MG63 (cell line): ENCODE data around the gene GCA. TPM values are rescaled to one million over a fixed set of nuclear protein-coding genes. Genes with fewer than 3 reads are reported as not detected.

Experiments
- DNase-seq: peaks from one replicate; pipeline ENCODE4 v3.0.0-alpha.2; 2020
- H3K27me3 ChIP-seq: fragments of 250-450 bp; sonication (Bioruptor Pico); 2 replicates; pipeline ENCODE4 v1.5.1; 2020; ENCODE audit warnings: mild to moderate bottlenecking, moderate library complexity
- H3K36me3 ChIP-seq: fragments of 250-450 bp; sonication (Bioruptor Pico); 2 replicates; pipeline ENCODE4 v1.5.1; 2020; ENCODE audit warnings: mild to moderate bottlenecking, moderate library complexity
- H3K4me3 ChIP-seq: fragments of 250-450 bp; sonication (Bioruptor Pico); 2 replicates; pipeline ENCODE4 v1.5.1; 2020; ENCODE audit warnings: mild to moderate bottlenecking, moderate library complexity
- H3K9me3 ChIP-seq: fragments of 250-450 bp; sonication (Bioruptor Pico); 2 replicates; pipeline ENCODE4 v1.5.1; 2020; ENCODE audit warnings: mild to moderate bottlenecking, moderate library complexity
- total RNA-seq: library from RNA; depleted of rRNA; stranded (reverse); fragments of >200 nt; shearing (Covaris generic); gene quantifications from 2 replicates; pipeline ENCODE4 v1.2.3, GENCODE V29; 2014; ENCODE audit warnings: low replicate concordance

The GCA gene
- total RNA-seq, 1 experiment from 2014 or later: 3.3 TPM

- no peaks in the 10 kb centered on the region for H3K36me3 ChIP-seq
- H3K4me3 ChIP-seq: no peak overlapping the region
- DNase-seq: no peak
- H3K9me3 ChIP-seq: no peaks in the 10 kb centered on the region
- no peaks in the 10 kb centered on the region for H3K27me3 ChIP-seq
Observed at GRCh38 chr2:162320864-162321517, 22.9 kb upstream of the GCA start.

- no peaks in the 10 kb centered on the region for H3K27me3 ChIP-seq
- H3K36me3 ChIP-seq: no peaks in the 10 kb centered on the region
- no peak for DNase-seq
- no peak overlapping the region for H3K4me3 ChIP-seq
- no peaks in the 10 kb centered on the region for H3K9me3 ChIP-seq
Observed at GRCh38 chr2:162324953-162325352, 19.0 kb upstream of the GCA start.

- Histone ChIP-seq H3K4me3 (no peak overlapping the region), H3K27me3 (no peaks in the 10 kb centered on the region), H3K9me3 (no peaks in the 10 kb centered on the region), H3K36me3 (no peaks in the 10 kb centered on the region)
- DNase-seq: no peak
Observed at GRCh38 chr2:162327134-162327769, 16.7 kb upstream of the GCA start.

GRCh38 chr2:162327806-162328205 is 16.1 kb upstream of the GCA start:
- Histone ChIP-seq H3K27me3 (no peaks in the 10 kb centered on the region), H3K9me3 (no peaks in the 10 kb centered on the region), H3K4me3 (no peak overlapping the region), H3K36me3 (no peaks in the 10 kb centered on the region)
- DNase-seq: no peak

GRCh38 chr2:162328424-162329157 is 15.3 kb upstream of the GCA start:
- Histone ChIP-seq H3K9me3 (no peaks in the 10 kb centered on the region), H3K27me3 (no peaks in the 10 kb centered on the region), H3K4me3 (no peak overlapping the region), H3K36me3 (no peaks in the 10 kb centered on the region)
- DNase-seq: no peak

- H3K27me3 ChIP-seq: no peaks in the 10 kb centered on the region
- DNase-seq: no peak
- no peaks in the 10 kb centered on the region for H3K9me3 ChIP-seq
- no peak overlapping the region for H3K4me3 ChIP-seq
- no peaks in the 10 kb centered on the region for H3K36me3 ChIP-seq
Observed at GRCh38 chr2:162330881-162331280, 13.1 kb upstream of the GCA start.

GRCh38 chr2:162333968-162334367 is 10.0 kb upstream of the GCA start:
- no peak for DNase-seq
- no peaks in the 10 kb centered on the region for H3K9me3 ChIP-seq
- no peaks in the 10 kb centered on the region for H3K36me3 ChIP-seq
- no peak overlapping the region for H3K4me3 ChIP-seq
- H3K27me3 ChIP-seq: no peaks in the 10 kb centered on the region

- Histone ChIP-seq H3K36me3 (no peaks in the 10 kb centered on the region), H3K27me3 (no peaks in the 10 kb centered on the region), H3K9me3 (no peaks in the 10 kb centered on the region), H3K4me3 (no peak overlapping the region)
- no peak for DNase-seq
Observed at GRCh38 chr2:162337868-162338267, 6.1 kb upstream of the GCA start.

- Histone ChIP-seq H3K9me3 (no peaks in the 10 kb centered on the region; the same call in 1 of the 2 replicates), H3K36me3 (no peaks in the 10 kb centered on the region), H3K27me3 (no peaks in the 10 kb centered on the region), H3K4me3 (no peak overlapping the region)
- no peak for DNase-seq
Observed at GRCh38 chr2:162340822-162341221, 3.1 kb upstream of the GCA start.

- Histone ChIP-seq H3K9me3 (no peaks in the 10 kb centered on the region; the same call in 1 of the 2 replicates), H3K4me3 (no peak overlapping the region), H3K36me3 (no peaks in the 10 kb centered on the region), H3K27me3 (no peaks in the 10 kb centered on the region)
- no peak for DNase-seq
Observed at GRCh38 chr2:162342321-162342720, 1.6 kb upstream of the GCA start.

GRCh38 chr2:162342841-162343240 is 1.1 kb upstream of the GCA start:
- H3K27me3 ChIP-seq: no peaks in the 10 kb centered on the region
- no peaks in the 10 kb centered on the region; the same call in 1 of the 2 replicates for H3K9me3 ChIP-seq
- H3K4me3 ChIP-seq: no peak overlapping the region
- no peak for DNase-seq
- no peaks in the 10 kb centered on the region for H3K36me3 ChIP-seq

GRCh38 chr2:162343492-162343823 is 474 bp upstream of the GCA start:
- no peaks in the 10 kb centered on the region for H3K27me3 ChIP-seq

GRCh38 chr2:162344617-162344950 is 652 bp downstream of the GCA start:
- no peaks in the 10 kb centered on the region; the same call in 1 of the 2 replicates for H3K9me3 ChIP-seq
- no peaks in the 10 kb centered on the region for H3K27me3 ChIP-seq
- no peaks in the 10 kb centered on the region for H3K36me3 ChIP-seq
- no peak for DNase-seq
- H3K4me3 ChIP-seq: peak overlapping the region; percentile 75

More at GRCh38 chr2:162343492-162343823, 474 bp upstream of the GCA start:
- no peaks in the 10 kb centered on the region for H3K36me3 ChIP-seq
- H3K4me3 ChIP-seq: peak overlapping the region; percentile 75
- H3K9me3 ChIP-seq: no peaks in the 10 kb centered on the region; the same call in 1 of the 2 replicates
- no peak for DNase-seq

- no peaks in the 10 kb centered on the region for H3K36me3 ChIP-seq
- no peak overlapping the region for H3K4me3 ChIP-seq
- DNase-seq: no peak
- no peaks in the 10 kb centered on the region for H3K27me3 ChIP-seq
- H3K9me3 ChIP-seq: no peaks in the 10 kb centered on the region
Observed at GRCh38 chr2:162365392-162365791, 21.5 kb downstream of the GCA start.

- Histone ChIP-seq H3K36me3 (no peaks in the 10 kb centered on the region), H3K4me3 (no peak overlapping the region), H3K27me3 (no peaks in the 10 kb centered on the region), H3K9me3 (no peaks in the 10 kb centered on the region)
- no peak for DNase-seq
Observed at GRCh38 chr2:162368494-162368893, 24.6 kb downstream of the GCA start.

- no peak overlapping the region for H3K4me3 ChIP-seq
- H3K9me3 ChIP-seq: no peaks in the 10 kb centered on the region
- DNase-seq: no peak
- no peaks in the 10 kb centered on the region for H3K27me3 ChIP-seq
- H3K36me3 ChIP-seq: no peaks in the 10 kb centered on the region
Observed at GRCh38 chr2:162369551-162369950, 25.6 kb downstream of the GCA start.

- DNase-seq: no peak
- Histone ChIP-seq H3K4me3 (no peak overlapping the region), H3K36me3 (no peaks in the 10 kb centered on the region), H3K9me3 (no peaks in the 10 kb centered on the region), H3K27me3 (no peaks in the 10 kb centered on the region)
Observed at GRCh38 chr2:162370931-162371330, 27.0 kb downstream of the GCA start.

- Histone ChIP-seq H3K4me3 (no peak overlapping the region), H3K27me3 (no peaks in the 10 kb centered on the region), H3K36me3 (no peaks in the 10 kb centered on the region), H3K9me3 (no peaks in the 10 kb centered on the region)
- DNase-seq: no peak
Observed at GRCh38 chr2:162372818-162373217, 28.9 kb downstream of the GCA start.
